Kidney capillary endothelial cell (primary cell): Measurements from ENCODE around the gene MSX1.

Experiments
- DNase-seq: peaks from one replicate; pipeline ENCODE4 v3.0.0-alpha.2; 2018; ENCODE audit warnings: low spot score

MSX1 gene

GRCh38 chr4:4913147-4913561 lies 53.7 kb downstream of the MSX1 start:
- DNase-seq: no peak
